NCI-H2081 treated with DMSO at 0.1 percent for 48 hours (cell line): Measurements from ENCODE around the gene C10orf71.

Source experiments
- DNase-seq: peaks from one replicate; lab custom pipeline; 2025; lab: John Stamatoyannopoulos, UW

C10orf71 gene

DNA sequence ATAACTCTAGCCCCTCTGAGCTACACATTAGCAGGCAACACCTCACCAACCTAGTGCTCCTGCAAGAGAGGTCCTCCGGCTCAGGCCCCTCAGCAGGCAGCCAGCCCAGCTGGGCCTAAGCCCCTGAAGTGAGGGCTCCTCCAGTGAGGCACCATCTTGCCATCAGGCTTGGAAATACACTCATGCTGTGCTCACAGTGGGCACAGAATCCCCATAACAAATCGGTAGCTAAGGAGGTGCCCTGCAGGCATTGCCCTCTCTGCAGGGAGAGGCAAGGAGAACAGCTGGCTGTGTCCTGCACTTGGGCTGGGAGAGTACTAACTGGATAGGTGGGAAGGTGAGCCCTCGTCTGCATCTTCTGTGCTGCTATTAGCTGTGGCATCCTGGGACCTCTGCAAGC is 3.7 kb upstream of the C10orf71 start:
- no peak for DNase-seq

DNA sequence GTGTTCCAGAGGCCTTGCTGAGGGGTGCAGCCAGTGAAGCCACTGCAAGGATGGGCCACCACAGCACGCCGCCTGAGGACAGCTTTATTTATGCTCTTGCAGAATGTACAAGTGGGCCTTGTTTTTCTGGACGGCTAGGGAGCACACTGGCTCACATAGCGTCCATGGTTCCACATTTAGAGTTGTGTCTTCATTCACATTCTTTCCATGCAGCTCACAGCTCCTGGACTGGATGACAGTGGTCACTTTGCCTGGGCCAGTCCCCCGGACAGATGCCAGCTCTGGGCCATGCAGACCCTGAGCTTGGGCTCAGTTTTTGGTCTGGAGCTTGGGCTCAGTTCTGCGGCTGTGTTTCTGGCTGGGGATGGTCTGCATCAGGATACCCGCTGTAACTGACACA is 2.6 kb upstream of the C10orf71 start:
- DNase-seq = no peak

DNA sequence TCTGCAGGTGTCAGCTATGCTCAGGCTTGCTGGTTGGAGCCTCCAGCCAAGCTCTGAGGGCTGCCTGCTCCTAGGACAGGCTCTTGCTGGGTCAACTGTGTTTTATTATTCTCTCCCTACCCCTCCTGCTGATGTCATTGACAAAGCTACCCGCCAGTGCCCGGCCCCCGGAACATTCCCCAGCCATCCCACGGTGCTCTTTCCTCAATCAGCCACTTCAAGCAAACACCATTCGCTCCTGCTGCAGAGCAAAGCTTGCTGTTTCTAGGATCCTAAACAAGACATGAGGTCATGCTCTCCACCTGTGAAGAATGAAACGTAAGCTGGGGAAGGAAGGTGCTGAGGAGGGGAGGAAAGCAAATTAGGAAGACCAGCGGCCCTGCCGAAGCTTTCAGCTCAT is 2.1 kb upstream of the C10orf71 start:
- DNase-seq = no peak

DNA sequence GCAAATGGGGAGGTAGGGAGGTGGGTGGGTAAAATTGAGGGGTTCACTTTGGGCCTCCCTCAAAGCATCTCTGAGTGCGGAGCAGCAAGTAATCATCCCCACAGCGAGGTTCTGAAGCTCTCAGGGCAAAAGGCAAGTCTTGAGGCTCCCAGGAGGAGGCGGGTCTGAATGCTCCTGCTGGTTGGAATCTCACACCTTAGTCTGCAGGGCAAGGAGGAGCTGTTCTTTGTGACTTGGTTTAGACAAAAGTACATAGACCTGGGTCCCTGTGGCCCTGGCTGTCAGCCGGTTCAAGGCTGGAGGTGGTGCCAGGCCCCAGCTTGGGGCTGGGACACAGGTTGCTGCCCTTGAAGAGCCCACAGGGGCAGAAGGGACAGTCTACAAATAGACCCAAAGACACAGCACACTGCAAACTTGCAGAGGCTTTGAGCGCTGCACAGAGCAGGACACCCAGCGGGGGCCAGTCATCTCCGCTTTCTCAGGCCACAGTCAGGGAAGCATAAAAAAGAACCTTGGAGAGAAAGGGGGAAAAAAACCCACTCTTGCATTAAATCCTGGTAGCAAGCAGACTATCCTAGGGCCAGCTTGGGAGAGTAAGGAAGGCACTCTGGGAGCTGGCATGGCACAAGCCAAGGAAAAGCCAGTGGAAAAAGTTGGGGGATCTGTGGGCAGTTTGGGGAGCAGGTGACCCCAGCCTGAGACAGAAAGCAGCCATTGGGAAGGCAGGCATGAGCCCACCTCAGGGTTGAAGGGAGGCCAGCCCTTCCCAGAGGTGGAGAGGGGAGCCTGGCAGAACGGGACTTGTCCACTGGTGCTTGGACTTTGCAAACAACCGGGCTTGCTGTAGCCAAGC is 926 bp upstream of the C10orf71 start:
- no peak for DNase-seq

DNA sequence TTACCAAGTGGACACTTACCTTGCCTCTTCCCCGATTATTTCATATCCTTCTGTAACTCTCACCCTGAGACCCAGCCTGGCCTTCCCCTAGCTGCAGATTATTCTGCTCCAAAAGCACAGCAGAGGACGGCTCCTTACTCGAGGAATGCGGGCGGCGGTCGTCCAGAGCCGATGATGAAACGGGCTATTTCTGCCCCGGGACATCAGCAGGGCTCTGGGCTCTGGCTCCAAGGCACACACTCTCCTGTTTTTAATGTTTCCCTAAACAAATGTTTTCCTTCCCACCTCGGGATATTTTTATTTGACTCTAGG is 343 bp upstream of the C10orf71 start:
- no peak for DNase-seq

DNA sequence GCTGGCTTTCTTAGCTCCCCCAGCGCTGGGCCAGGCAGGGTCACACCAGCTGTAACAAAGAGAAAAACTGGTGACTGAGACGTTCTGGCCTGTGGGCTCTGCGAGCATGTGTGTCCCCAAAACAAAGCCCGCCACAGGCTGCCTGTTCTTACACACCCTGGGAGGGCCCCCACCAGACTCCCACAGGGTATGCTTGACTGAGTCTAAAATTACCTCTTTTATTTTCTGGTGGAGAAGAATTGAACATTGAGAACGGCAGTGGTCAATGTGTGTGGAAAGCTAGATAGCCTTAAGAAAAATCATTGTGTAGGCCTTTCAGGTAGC is 808 bp downstream of the C10orf71 start:
- no peak for DNase-seq

DNA sequence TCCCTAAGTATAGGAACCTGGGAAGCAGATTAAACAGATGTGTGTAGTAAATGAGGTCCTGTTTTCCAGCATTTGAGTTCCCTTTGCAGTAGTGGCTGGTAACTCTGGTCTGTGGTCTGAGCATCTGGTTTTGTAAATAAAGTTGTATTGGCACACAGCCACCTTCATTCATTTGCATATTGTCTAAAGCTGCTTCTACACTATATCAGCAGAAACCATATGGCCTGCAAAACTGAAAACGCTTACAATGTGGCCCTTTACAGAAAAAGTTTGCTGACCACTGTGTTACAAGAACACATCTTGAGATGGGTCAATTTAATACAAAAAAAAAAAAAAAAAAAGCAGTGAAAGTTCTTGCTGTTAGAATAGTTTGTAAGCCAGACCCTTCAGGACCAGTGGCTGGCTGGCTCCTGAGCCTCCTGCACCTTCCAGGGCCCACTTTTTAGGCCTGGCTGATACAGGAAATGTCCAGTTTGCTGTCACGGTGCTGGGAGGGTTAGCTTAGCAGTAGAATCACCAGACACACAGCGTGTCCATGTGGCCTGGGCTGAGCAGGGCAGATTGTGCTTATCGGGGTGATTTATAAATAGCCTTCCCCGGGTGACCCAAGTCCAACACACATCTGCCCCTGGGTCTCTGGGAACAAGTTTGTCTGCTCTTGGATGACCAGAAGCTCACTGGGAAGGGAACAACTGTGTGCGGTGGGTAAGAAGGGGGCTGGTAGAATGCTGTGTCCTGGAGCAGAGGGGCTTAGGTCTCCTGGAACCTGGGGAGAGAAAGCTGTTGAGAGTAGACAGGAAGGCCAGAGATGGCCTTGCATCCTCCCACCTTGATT is 1.4 kb downstream of the C10orf71 start:
- DNase-seq = no peak

DNA sequence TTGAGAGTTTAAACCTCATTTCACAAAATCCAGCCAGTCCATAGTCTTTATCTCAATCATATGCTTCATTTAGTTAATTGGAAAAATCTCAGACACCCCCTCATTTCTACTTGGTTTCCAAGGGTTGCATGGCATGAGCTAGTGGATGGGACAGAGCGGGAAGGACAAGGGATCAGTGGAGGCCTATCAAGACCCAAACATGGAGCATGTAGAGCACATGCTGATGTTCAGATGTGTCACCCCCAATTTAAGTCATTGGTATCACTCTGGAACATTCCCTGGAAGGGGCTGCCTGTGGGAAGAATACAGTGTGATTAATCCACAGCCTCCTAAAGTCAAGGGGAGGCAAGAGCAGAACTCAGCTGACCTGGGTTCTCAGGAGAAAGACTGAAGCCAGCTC is 2.3 kb downstream of the C10orf71 start:
- DNase-seq = no peak

DNA sequence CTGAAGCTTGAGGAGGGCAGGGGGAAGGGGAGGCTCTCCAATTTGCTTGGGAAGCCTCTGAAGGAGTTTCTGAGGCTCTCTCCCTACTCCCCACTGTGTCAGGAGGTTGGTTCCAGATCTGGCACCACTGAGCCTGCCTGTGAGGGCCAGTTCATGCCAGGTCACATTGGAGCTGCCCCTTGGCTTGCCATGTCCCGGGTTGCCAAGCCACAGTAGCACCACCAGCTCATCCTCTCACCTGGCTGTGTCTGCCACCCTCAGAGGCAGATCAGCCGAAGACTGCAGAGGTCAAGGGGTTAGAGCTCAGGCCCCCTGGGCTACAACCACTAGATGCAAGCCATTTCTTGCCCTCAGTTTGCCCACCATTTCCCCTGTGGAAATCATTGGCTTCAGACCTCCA is 3.1 kb downstream of the C10orf71 start:
- no peak for DNase-seq

DNA sequence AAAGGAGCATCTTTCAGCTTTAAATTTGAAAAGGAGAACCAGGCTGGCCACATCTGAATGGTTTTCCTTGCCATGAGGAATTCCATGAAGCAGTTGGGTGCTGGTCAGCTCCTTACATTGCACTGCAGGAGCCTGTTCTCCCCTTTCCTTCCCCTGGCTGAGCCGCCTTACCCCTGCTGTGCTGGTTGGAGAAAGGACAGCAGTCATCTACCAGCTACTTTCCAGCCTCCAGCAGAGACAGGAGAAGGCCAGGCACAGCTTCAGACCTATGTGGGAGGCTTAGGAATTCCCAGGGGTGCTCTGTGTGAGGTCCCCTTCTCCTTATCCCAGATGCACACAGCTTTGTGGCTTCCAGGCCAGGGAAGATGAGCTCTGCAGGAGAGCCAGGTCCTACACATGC is 4.7 kb downstream of the C10orf71 start:
- no peak for DNase-seq

DNA sequence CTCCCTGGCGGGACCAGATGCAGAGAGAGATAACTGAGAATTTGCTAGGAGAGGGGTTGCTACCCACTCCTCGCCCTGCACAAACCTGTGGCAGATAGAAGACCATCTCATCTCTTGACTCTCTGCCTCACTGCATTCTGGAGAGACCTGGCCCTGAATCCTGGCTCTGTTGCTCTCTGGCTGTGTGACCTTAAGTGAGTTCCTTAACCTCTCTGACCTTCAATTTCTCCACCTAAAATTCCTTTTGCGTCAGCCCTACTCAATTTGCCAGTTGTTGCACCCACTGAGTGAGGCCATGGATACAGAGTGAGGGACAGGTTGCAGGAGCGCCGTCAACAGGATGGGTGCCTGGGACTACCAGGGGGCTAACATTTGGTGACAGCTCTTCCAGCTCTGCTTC is 5.2 kb downstream of the C10orf71 start:
- no peak for DNase-seq

DNA sequence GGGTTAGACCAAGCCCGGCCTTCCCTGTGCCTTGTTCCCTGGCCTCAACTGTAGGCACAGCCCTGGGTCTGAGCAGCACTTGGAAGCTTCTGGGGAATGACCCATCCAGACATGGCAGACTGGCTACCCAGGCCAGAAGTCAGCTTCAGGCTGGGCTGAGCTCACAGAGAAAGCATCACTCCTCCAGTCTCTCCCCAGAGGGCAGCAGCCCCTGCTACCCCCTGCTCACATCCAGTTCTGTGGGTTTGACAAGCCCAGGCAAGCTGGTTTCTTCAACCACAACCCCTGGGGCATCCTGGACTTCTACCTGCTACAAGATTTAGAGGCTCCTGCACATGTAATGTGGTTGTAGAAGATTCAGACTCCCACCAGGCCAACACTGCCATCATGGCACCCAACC is 9.0 kb downstream of the C10orf71 start:
- no peak for DNase-seq

DNA sequence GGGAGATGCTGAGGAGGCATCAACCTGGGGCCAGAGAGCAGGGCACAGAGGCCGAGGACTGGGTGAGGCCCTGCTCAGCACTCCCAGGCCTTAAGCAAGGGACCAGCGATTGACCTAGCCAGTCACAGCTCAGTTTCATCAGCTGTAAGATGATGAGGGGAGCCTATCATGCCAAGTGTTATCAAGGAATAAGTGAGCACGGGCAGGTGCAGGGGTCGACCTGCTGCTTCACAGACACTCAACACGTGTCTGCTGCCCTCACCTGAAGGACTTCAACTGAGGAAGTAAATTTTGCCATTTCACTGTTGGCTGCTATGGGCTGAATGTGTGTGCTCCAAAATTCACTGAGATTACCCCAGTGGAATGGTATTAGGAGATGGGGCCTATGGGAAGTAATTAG is 9.9 kb downstream of the C10orf71 start:
- DNase-seq = no peak

DNA sequence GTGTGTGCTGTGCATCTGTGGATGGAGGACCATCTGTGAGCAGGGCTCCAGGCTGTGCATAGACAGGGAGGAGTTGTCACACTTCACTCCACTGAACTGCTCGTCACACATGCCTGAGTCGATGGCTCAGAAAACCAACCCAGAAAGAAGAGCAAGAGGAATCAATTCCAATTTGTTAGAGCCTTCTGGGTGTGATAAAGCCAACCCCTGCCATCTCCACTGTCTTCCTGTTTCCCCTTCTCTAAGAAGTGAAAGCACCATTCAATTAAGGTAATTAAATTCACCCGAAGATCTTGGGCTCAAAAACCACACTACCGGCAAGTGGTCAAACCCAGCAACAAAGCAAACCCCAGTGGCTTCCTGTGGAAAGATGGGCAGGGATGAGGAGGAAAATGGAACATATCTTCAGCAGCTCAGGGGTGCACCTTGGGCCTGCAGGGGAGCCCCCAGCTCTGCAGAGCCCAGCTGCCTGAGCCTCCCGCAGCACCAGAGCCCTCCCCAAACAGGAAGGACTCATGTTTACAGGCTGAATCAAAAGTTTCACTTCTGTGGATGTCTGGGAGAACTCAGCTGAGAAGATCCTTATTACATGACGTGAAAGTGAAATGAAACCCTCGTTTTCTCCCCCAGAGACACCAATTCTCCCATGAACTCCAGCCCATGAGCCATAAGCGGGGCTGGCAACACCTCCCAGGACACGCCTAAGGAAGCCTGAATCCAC is 10.9 kb downstream of the C10orf71 start:
- no peak for DNase-seq

DNA sequence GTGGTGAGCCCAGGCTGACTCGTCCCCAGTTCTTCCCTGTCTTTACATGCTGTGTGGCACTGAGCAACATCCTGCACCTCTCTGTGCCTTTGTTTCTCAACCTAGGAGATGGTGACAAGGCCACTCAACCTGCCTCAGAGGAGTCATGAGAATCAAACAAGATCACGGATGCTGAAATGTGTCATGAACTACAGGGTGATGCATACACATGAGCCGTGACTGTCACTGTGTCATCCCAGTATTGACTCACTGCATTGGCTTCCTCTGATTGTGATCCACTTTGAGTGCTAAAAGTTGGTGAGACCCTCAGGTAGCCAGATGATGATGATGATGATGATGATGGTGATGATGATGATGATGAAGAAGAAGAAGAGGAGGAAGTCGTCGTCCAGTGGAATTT is 11.5 kb downstream of the C10orf71 start:
- no peak for DNase-seq

DNA sequence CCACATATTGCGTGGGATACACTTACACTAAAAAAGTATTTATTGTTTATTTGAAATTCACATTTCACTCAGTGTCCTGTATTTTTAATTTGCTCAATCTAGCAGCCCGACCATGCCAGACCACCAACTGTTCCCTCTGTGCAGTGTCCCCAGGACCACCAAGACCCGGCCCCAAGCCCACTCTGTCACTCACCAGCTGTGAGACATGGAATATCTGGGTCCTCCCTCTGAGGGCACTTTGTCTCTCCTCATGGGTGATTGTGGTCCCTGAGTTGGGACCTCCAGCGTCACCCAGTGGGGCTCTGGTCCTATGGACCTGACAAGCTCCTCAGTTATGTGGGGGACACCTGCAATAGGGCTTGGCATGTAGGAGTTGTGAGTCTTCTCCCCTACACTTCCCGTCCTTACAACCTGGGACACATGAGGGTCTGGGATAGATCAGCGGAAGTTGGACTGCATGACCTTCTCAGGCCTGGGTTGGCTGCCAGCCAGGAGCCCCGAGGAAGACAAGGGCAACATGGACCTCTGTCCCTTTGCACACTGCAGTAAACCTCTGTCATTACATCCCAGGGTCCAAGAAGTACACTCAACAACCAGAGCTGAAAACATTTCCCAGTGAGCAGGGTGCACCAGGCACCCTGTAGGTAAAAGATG is 12.1 kb downstream of the C10orf71 start:
- DNase-seq = no peak

DNA sequence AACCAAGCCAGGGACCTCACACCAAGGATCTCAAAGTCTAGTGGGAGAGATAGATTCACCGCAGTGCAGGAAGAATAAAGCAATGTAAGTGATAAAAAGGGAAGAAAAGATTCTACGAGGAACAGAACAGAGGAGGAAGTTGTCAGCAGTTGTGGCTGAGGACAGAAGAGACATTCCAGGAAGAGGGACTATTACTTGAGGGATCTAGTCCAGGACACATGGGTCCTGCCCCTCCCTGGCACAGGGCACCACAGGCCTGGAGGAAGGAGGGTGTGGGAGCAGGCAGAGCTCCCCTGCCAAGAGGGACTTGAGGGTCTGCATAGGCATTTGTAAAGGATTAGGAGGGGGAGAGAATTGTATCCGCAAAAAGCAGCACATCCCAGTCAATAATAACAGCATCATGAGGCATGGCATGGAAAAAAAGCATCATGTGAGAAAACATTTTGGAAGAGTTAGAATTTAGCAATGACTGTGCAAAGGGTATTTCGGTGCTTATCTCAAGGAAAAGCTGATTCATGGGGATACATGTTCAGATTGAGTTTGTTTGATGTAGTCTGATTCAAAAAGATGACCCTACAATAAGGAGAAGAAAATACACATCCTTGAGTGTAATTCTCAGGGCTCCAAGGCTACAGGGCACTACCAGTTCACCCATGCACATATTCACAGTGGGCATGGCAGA is 12.7 kb downstream of the C10orf71 start:
- DNase-seq = no peak

DNA sequence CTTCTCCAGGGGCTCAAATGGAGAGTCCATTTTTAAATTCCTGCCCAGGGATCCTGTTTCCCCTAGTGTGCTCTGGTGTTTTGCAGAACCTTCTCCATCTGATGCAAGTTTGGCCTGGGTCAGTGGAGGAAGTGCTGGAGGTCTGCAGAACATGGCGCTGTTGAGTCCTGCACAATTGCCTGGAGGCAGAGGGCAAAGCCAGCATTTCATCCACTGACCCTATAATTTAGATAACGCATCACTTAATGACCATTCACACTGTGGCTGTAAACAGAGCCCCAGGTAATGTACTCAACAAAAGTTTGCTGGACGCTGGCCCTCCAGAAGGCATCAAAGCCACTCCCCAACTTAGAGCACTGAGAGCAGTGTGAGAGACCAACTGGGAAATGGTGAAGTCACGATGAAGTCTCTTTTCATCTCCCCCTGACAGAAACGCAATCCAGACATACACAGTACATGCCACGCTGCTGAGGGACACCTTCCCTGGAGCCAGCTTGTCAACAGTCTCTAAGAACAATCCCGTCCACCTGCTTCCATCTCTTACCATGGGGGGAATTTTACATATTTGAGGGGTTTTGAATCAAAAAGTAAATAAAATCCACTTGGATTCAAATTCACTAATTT is 13.4 kb downstream of the C10orf71 start:
- no peak for DNase-seq

DNA sequence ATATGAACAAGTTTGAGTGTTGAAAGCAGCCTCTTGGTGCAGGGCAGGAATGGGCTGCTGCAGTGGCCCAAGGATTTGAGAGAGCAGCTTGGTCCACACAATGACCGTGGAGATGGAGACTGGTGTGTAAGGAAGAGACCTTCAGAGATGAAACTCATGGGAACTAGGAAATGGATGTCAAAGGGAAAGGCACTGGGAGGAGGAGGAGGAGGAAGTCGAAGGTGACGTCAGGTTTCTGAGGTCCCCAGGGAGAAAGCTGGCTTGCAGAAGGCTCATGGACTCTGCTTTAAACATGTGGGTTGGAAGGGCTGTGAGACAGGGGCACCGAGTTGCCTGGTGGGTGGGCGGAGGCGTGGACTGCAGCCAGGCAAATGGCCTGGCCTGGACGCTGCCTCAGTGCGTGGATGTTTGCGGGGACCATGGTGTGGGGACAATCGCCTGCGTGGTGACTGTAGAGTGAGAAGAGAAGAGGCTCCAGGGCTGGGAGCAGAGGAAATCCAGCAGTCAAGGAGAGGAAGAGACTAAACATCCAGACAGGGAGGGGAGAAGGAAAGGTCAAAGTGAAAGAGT is 14.6 kb downstream of the C10orf71 start:
- no peak for DNase-seq

DNA sequence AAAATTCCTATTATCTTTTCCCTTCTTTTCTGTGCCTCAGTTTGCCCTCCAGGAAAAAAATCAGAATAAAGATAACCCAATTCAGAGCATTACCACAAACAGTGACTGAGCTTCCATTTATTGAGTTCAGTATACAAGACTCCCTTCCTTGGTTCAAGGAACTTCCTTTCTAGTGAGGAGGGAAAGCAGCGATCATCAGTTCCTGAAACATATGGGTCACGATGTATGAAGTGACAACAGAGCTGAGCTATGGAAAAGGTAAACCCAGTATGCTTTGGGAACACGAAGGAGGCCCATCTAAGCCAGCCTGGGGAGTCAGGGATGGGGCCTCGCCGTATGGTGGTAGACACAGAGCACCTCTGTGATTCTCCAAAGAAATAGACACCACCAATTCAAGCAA is 15.8 kb downstream of the C10orf71 start:
- no peak for DNase-seq

DNA sequence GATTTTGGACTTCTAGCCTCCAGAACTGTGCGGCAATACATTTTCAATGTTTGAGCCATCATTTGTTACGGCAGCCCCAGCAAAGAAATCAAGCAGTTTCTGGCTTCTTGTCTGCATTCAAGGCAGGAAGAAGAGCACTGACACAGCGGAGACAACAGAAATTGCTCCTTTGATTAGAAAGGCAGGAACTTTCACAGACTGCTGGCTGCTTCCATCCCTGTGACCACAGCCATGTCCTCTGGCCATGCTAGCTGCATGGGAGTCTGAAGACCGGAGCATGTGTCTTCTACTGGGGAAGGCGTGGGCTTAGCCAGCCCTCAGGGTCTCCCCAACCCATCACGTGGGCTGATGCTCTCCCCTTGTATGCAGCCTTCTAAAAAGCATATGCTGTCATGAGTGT is 19.1 kb downstream of the C10orf71 start:
- no peak for DNase-seq
